Measurements from ENCODE around the gene ZNF385A.
A peak's percentile ranks its signal among the peaks of the same experiment; 100 is the strongest.

ZNF385A gene

DNA sequence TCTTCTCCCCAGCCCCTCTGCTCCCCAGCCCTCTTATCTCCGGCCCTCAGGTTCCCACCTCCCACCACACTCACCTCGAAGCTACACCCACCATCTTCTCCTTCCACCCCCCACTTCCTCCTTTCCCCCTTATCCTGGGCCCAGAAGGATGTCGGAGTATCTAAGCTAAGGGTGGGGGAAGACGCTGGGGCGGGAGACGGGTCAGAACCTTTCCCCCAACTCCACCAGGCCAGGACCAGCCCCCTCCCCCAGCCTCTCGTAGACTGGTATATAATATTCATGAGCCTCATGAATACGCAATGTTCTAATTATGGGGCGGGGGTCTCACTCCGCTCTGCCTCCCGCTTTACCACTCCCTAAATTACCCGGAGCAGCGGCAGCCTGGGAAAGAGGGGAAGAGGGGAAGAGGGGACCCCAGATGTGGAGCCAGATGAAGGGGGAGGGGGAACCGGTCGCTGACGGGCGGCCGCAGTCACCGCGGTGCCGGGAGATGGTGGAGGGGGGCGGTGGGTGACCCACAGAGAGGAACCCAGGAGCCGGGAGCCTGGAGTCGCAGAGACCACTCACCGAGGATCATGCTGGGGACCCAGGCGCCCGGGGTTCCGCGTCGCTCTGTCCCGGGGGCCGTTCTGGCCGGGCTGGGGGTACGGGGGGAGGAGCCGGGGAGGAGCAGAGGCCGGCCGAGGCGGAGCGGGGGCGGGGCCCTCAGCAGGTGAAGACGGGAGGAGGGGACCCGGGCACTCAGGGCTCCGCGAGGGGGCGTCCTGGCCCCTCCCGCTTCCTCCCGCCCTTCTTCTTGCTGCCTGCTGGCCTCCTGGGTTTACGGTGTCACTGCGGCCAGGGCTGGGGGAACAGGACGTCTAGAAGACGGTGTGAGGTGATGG lies 6.4 kb upstream of the ZNF385A start:
- no peak for DNase-seq

DNA sequence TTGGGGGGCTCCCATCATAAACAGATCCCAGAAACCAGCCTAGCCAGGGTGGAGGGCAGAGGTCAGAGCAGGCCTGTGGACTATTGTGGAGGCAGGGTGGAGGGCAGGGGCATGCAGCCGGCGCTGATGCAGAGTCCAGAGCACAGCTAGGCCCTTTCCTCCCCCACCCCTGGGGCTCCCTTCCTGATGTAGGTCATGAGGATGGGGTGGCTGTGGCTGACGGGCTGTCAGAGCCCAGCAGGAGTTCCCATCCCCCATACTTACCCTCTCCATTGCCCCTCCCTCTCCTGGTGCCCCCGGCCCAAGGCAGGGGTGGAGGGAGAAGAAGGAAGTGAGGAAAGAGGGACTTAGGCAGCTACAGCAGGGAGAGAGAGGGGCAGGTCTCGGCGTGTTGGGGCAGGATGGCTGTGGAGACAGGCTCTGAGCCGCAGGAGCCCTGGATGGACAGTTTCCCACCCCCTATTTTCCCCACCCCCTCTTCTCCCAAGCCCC lies 5.7 kb upstream of the ZNF385A start:
- DNase-seq = no peak

DNA sequence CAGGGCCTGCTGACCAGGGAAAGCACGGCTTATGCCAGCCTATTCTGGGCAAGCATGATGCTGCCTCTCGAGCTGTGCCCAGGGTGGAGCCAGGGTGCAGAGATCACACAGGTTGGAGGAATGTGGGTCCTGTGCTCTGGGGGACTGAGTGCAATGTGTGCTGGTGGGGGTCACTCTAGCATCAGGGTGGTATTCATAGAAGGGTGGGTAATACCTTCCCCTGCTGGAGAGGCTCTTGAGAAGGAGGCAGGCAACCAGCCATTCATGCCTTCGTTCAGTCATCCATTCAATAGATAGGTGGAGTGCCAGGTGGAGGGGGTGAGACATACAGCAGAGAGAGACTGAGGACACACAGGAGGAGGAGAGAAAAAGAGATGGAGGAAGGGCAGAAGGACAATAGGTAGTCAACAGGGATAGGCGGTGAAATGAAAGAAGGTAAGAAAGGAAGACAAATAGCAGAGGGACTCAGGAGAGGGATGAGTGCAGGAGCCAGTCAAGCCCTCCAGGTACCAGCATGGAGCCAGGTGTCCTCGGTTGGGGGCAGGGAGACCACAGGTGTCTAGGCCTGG lies 5.2 kb upstream of the ZNF385A start:
- DNase-seq = no peak

DNA sequence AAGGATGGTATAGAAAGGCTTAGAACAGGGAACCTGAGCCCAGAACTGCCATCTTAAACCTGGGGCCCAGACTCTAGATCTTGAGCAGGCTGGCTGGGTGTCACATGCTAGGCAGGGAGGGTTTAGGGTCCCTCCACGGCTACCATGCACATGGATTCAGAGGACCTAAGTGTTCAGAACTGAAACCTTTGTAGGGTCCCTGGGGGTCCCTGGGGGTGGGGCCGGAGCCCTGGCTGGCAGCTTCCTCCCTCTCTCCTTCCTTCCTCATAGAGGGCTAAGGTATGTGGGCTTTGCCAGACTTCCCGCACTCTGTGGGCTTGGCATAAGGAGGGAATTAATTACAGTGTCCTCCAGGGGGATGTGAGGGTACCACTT lies 4.6 kb upstream of the ZNF385A start:
- DNase-seq = no peak

DNA sequence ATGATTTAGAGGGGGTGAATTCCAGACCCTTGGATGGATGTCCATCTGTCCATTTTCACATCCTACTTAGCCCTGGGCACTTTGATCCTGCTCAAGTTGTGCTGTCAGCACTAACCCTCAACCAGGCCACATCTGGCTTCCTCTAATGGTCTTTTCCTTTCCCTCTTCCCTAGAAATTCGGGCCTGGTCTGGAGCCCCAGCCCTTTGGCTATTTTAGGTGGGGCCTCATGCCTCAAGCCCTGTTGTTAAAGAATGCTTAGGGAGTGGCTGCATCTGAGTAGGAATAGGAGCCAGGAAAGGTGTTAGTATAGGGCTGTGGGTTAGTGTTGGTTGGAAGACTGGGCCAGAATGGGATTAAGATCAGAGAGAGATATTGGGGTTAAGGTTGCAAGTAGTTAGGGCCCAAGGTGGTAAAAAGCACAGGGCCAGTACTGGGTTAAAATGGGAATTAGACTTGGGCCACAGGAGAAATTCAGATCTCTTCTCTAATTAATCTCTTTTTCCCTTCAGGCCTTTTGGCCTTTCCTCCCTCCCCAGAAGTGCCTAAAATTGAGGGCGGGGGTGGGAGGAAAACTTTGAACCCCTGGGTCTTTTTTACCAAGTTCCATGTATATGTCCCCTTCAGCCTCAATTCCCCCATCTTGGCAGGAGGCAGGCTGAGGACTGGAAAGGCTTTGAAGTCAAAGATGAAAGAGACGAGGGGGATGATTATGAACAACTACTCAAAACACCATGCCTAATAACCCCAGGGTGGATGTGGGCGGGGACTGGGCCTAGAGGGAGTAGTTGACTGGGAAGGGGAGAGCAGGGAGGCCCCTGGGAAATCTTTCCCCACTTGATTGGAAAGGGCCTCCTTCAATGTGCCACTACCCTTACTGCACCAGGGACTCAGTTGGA lies 4.0 kb upstream of the ZNF385A start:
- no peak for DNase-seq

DNA sequence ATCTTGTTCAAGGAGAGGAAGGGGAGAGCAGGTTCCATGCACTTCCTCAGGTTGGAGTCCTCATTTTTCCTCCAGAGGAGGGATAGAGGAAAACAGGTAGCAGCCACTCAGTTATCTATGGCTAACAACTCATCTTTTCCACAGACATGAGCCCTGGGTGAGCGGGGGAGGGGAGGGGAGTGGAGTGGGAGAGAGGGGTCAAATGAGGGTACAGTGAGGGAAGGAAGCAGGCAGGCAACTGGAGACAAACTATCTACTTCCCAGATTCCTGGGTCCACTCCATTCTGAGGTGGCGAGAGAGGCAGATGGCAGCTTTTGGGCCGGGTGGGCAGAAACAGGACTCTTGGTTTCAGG lies 2.6 kb upstream of the ZNF385A start:
- DNase-seq = no peak

DNA sequence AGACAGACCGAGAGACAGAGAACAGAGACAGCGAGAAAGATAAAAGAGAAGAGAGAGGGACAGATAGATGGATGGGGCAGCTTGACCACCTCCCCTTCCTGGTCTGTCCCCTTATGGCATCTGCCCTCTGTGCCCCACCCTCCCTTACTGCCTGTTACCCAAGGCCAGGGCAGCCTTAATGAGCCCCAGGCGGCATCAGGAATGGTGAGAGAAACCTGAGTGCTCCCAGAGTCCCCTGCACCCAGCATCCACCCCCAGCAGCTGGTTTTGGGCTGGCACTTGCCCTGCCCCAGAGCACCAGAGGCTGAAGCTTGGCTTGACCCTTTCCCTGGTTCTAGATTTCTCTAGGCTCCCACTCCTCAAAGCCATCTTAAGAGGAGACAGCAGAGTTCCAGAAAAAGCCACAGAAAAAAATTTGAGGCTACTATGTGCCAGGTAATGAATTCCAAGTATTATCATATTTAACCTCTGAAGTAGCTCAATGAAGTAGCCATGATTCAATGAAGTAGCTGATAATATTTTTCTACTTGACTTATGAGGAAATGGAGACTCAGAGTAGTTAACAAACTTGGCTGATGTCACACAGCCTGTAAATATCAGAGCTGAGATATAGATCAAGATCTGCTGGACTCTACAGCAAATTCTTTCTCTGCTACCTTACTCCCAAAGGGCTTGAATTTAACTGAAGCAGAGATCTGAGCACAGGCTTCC lies 2.0 kb upstream of the ZNF385A start:
- DNase-seq = peak; percentile 58

DNA sequence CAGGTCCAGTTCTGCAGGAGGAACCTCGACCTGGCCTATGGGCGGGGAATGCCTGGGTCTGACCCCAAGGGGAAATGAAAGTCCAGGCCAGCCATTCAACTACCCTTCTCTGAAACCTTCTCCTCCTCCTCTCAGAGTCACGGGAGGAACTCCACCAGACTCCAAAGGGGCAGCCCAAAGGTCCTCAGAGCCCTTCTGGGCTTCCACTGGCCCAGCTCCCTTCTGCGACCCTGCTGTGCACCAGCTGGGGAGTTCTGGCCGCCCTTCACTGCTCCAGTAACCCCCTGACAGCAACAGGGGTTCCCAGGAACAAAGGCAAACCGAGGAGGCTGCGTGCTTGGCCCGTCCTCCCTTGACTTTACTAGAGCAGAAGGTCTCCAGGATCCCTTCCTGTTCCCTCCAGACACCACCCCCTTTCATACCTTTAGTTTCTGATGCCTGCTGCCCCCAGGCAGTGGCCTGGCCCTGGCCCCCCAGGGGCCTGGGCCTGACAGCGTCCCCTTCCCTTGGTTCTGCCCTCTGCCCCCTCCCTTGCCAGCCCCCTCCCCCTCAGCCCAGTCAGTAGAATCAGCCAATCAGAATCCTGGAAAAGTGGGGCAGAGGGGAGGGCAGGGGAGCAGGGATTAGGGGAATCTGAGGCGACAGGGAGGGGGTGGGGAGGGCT lies 850 bp upstream of the ZNF385A start:
- peak; percentile 87 for DNase-seq

DNA sequence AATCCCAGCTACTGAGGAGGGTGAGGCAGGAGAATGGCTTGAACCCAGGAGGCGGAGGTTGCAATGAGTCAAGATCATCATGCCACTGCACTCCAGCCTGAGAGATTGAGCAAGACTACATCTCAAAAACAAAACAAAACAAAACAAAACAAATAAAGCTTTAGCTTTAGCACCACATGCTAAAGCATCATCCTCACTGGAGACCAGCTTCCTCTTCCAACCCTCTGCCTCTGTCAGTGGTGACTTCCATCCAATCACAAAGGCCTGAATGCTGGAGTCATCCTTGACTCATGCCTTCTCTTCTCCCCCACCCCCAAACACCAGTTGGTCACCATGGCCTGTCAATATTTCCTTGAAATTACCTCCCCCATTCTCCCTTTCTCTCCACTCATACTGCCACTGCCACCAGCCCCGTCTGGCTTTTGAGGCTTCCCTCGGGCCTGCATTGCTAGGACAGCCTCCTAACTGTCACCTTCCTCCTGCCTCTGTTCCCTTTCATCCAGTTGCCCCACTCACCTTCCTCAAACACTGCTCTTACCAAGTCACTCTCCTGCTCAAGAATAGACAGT lies 1.4 kb downstream of the ZNF385A start:
- peak; percentile 99 for DNase-seq

DNA sequence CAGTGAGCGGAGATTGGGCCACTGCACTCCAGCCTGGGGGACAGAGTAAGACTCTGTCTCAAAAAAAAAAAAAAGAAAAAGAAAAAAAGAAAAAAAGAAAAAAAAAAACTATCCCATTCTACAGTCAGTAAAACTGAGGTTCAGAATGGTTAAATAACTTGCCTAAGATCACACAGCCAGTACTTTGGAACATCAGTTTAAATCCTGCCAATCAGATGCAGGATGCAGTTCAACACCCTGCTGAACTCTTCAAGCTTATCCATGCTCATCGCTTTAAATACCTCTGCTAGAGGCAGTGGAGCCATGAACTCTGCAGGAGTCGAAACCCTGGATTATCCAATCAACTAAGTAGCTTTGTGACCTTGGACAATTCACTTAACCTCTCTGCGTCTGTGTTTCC lies 3.4 kb downstream of the ZNF385A start:
- no peak for DNase-seq

DNA sequence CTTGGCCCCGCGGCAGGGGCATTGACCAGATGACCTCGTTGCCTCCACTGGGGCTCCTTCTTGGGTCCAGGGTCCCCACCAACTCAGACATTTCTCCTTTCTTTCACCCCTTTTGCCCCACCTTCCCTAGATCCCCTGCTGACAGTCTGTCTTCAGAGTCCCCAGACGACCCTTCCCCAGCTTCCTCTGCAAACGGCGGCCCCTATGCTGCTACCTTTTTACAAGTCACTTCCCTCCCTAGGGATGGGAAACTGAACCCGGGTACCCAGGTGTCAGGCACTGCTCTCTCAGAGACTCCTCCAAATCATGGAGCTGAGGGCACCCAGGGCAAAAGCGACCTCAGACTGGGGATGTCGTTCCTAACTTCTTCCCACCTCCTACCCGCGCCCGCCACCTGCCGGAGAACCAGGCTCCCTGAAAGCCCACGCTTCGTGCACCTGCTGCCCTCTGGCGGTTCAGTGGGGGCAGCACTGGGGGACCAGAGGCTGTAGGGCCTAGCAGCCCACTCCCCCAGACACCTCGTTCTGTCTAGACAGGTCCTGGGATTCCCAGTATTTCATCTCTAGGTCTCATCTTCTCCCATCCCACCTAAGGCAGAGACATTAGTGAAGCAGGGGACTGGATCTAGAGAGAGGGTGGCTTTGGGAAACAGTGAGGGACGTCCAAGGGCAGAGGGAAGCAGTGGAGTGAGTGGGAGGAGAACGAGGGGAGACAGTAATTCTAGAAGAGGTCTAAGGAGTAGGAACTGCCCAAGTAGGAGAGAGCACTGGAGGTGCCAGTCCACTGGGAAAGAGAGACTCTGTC lies 4.9 kb downstream of the ZNF385A start:
- DNase-seq = peak; percentile 83

DNA sequence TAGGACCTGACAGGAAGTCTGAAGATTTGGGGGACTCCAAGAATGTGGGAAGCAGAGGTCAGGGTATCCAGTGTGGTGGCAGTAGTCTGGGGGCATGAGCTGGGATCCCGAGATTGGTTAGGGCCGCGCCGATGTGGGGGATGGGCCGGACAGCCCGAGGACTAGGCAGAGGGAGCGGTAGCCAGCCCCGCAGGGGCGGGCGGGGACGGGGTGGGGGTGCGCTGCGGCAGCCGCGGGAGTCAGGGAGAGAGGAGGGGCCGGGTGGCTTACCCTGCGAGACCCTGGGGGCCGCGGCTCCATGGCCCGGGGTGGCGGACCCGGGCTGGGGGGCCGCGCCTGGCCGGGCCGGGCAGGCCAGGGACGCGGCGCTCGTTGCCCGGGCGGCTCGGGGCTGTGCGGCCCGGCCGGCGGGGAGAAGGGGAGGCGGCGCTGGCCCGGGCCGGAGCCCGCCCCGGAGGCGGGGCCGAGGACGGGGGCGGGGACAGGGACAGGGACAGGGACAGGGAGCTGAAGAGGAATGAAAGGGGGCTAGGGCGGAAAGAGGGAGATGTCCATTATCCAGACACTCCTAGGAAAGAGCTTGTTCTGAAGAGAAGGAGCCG lies 5.6 kb downstream of the ZNF385A start:
- DNase-seq = no peak

DNA sequence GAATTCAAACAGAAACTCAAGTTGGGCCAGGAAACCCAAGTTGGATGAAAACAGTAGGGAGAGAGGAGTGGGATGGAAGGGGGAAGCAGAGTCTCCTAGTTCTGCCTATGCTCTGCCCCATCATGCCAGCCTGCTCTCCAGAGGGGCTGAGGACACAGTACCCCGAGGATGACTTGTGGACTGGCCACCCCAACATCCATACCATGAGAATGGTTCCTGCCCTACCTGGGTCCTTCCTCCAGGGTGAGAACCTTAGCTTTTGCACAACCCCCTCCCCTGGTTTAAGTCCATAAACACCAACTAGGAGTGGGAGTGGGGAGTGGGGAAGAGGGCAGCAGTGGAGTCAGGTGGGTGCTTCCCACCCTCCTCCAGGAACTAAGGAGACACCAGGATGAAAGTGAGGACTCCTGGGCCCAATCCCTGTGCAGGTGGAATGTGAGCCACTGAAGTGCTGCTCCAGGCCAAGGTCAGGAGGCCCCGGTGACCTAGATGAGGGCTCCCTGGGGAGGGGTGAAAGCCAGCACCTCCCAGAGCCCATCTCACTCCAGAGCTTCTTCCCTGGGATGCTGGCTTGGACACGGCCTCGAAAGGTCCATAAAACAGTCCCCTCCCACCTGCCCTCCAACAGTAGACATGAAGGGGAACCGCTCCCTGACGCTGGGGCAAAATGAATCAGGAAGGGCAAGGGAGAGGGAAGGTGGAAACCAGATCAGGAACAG lies 6.6 kb downstream of the ZNF385A start:
- no peak for DNase-seq

DNA sequence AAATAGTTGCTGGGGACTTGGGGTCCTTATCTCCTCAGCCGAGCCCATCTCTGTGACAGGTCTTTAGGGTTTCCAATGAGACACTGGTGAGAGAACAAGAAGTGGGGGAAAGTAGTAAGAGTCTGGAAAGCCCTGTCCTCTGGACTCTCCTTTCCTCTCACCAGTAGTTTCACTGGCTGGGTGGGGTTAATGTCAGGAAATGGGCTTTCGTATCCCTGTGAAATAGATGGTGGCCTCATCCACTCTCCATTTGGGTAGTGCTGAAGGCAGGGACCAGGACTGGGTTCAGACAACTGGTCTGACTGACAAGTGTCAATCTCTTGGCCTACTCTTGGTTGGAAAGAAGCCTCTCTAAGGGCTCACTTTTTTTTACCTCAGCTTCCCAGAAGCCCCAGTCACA lies 7.5 kb downstream of the ZNF385A start:
- no peak for DNase-seq

DNA sequence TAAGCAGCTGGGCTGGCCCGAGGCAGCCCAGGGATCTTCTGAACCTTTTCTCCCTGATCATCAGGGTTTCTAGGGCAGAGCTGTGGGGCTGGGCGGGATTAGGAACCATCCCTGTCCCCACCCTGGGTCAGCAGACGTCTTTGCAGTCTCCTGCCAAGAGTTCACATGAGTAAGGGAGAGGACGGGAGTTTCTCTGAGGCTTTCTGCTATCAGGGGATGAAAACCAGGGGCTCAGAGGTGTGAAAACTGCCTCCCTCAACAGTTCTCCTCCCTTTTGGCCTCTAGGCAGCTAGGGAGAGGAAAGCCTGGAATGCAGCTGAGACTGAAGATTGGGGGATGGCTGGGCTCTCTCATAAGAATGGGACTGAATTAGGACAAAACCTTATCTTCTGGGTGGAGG lies 7.9 kb downstream of the ZNF385A start:
- no peak for DNase-seq

DNA sequence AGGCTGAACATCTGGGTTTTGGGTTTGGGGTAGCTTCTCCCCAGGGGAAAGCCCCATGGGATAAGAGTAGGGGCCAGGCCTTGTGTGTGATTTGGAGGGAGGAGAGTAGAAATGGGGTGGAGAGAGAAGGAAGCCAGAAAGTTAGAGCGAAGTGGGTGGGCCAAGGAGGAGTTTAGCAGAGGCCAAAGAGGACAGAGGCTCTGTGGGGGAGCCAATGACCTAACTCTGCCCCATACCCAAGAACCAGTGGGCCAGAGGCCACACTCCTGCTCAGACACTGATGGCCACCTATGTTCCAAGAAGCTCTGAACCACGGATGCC lies 9.3 kb downstream of the ZNF385A start:
- no peak for DNase-seq

DNA sequence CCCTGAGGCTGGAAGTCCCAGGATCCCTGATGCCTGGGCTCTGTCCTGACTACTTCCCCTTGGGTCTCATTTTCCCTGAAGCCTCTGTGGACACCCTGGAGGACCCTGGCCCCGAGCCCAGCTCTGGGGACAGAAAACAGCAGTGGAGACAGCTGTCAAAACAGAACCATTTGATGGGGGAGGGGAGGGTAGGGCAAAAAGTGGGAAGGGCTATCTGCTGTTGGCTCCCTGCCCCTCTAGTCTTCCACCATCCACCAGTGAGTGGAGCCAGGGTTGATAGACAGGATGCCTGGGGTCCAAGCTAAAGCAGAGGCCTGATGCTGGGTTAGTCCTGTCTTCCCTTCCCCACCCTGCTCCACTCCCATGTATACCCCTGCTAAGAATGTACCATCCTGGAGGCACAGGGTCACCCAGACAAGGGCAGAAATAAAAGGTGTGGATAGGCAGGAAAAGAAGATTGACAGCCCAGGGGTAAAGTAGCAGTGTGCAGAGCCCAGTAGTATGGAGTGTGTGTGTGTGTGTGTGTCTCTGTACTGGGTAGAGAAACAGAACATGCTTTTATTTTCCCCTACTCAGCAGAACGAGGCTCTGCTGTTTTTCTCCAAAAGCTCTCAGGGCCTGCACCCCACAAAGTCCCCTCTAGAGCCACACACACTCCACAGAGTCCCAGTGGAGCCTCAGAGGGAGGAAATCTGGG lies 9.8 kb downstream of the ZNF385A start:
- no peak for DNase-seq

DNA sequence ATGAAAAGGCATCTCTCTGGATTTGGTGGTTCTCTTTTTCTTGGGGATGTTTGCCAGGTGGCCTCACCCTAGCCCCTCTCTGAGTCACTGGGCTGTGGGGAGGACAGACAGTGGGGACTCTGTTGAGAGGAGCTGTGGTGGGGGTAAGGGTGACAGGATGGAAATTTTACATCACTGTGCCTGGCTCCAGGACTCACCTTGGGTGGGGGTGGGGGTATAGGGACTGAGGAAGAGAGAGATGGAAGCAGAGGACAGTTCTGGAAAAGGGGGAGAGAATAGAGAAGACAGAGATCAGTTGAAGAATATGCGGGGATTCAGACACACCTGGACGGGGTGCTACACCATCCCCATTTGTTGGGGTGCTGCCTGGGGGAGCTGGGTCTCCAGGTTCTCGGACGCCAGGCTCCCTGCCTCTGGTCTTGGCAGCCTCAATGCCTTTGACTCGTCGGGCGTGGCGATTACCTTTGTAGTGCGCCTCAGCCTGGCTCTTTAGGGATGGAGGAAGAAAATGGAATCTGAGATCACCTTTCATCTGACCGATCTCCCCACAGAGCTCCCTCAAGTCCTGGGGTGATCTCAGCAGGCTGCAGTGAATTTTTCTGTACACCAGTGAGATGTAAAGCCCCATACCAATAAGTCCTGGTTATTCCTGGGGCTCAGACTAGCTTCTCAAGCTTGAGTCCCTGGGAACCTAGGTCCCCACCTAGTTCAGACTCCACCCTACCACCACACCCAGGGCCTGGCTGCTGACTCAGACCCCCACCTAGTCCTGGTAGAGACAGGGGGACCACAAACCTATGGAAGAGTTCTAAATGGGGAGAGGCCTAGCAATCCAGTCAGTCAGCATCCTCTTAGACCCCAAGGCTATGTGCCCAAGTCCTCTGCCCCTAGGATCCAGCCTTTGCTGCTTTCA lies 10.6 kb downstream of the ZNF385A start:
- no peak for DNase-seq

All from inflammatory macrophage treated with lipopolysaccharide for 4 hours (primary cell).